ENCODE measurements around the gene GP1BB. TPM values are rescaled to one million over a fixed set of nuclear protein-coding genes. Genes with fewer than 3 reads are reported as not detected.
A peak's percentile ranks its signal among the peaks of the same experiment; 100 is the strongest.

GP1BB gene
- polyA plus RNA-seq, 6 donors from 2014 or later = 0.38 to 6.2 (median 4.0) TPM

DNA sequence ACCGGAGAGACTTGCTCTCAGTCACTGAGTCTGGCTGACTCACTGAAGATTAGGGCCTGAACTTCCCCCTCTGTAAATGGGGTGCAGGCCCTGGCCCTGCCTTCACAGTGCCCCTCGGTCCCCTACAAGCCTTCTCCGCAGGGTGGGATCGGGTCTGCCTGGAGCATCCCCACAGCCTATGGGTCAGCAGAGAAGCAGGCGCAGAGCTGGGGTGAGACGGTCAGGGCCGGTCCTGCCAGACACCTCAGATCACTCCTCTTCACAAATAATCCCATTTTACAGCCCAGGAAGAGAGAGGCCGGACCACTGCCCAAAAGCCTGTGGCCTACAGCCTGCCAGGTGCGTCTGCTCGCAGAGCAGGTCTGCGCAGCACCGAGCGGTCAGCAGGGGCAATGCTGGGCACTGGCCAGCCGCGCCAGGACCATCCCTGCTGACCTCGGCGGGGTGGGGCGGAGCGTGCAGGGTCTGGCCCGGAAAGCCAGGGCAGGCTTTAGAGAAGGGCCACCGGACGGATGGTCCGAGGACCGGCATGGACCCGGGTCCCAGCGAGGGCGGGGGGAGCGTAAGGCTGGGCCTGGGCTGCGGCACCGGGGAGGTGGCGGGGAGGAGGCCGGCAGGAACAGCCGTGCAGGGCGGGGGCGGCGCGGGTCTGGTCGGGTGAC, 9.6 kb upstream of the GP1BB start:
- Mint-ChIP-seq H3K27ac (no peak overlapping the region), H3K9me3 (no peaks in the 10 kb centered on the region)
- no peak for DNase-seq

GRCh38 chr22:19714312-19715187, 8.8 kb upstream of the GP1BB start, which contains the start of gene SEPTIN5:
Gene SEPTIN5, plus strand, starts transcription at chr22:19714503. Its CDS starts 86 bp downstream, at chr22:19714589.
- ATAC-seq (ENCODE audit: low read depth in 2 of 2) (no peak), DNase-seq (no peak)
- no peak within 1 kb of the TSS for H3K27ac Mint-ChIP-seq
- peaks cover 5 to 10% (median 9%) of the 10 kb centered on the region in 3 donors for H3K4me1 Mint-ChIP-seq
- H3K4me3 Mint-ChIP-seq = peak within 1 kb of the TSS; percentile 66 to 88 (median 74)
- no peaks in the 10 kb centered on the region for H3K9me3 Mint-ChIP-seq
- H3K36me3 Mint-ChIP-seq = no peaks in the 10 kb centered on the region
- peaks cover 16 to 64% (median 22%) of the 10 kb centered on the region in 3 donors for H3K27me3 Mint-ChIP-seq

More for the DNA sequence above, 9.6 kb upstream of the GP1BB start:
- H3K27me3 Mint-ChIP-seq = peaks cover 17 to 66% (median 18%) of the 10 kb centered on the region in 3 donors
- H3K4me1 Mint-ChIP-seq = peaks cover 0 to 5% (median 4%) of the 10 kb centered on the region in 3 donors
- no peaks in the 10 kb centered on the region for H3K36me3 Mint-ChIP-seq
- ATAC-seq (ENCODE audit: low read depth in 2 of 2) = no peak
- H3K4me3 Mint-ChIP-seq = peak overlapping the region; percentile 65 to 88 (median 72)

DNA sequence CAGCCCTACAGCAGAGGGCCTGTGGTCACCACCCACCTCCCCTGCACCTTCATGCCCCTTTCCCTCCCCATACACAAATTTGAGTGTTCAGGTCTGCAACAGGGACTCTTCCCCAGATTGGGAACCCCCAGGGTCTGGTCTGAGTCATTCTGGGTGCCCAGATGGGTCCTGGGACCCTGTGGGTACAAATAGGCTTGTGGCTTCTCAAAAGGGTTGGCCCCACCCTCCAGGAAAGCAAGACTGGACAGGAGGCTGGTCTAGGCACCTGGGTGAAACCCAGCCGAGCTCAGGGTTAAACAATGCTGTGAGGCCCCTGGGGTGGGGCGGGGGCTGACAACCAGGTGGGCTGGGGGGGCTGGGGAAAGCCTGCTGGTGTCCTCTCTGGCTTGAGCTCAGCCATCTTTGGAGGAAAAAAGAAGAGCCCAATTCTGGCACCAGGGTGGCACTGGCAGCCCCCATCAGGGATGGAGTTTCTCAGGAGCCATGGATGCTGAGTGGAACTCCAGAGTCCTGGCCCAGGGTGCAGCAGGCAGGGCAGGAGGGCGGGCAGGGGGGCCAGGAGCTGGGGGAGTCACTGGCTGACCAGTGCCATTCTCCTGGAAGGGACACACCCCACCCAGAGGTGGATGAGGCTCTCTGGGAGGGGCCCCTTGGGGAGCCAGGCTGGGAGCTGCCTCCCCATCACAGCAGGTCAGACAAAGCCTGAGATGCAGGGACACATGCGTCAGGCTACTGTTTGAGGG, 8.0 kb upstream of the GP1BB start:
- Mint-ChIP-seq H3K27ac (no peak overlapping the region), H3K4me3 (peak overlapping the region in 7 of 8 donors; percentile 45 to 84 (median 71)), H3K4me1 (peaks cover 5 to 12% (median 11%) of the 10 kb centered on the region in 3 donors), H3K36me3 (no peaks in the 10 kb centered on the region), H3K27me3 (peaks cover 22 to 66% (median 24%) of the 10 kb centered on the region in 3 donors), H3K9me3 (no peaks in the 10 kb centered on the region)
- no peak for DNase-seq
- no peak for ATAC-seq (ENCODE audit: low read depth in 2 of 2)

DNA sequence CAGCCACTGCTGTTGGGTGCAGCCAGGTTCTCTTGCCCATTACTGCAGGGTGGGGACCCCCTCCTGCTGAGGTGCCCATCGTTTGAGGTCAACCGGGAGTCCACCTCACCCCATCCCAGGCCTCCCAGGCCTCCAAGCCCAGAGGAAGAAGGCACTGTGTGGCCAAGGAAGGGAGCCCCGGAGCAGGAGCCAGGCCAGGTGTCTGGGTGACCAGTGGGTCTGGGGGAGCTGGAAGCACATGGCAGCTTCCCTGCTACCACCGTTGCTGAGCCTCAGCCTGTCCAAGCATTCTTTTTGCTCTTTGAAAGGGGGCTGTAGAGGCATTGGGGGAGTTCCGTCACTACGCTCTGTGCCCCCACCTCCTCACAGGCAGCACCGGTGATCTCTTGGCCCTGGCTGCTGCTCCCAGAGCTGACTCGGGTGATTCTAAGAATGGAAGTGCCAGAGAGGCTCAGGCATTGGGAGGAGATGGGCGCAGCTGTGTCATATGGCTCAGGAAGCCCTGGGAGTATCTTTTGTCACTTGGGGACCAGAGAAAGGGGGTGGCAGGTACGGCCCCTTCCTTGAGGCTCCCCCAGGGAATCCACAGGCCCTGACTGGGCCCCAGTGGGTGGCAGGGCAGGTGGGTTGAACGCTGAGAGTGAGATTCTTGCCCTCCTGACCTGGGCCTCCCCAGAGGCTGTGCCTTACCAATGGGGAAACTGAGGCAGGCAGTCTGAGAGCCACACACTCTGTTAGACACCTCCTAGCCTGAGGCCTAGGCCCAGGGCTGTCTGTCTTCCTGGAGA, 7.1 kb upstream of the GP1BB start:
- no peak for DNase-seq
- Mint-ChIP-seq H3K36me3 (no peaks in the 10 kb centered on the region), H3K27ac (no peak overlapping the region), H3K27me3 (peaks cover 22 to 69% (median 33%) of the 10 kb centered on the region in 3 donors), H3K9me3 (peaks cover 0 to 3% (median 0%) of the 10 kb centered on the region in 7 donors), H3K4me3 (peak overlapping the region in 5 of 8 donors; percentile 45 to 71 (median 60)), H3K4me1 (peaks cover 5 to 12% (median 11%) of the 10 kb centered on the region in 3 donors)
- ATAC-seq (ENCODE audit: low read depth in 2 of 2) = no peak

GRCh38 chr22:19716829-19717105, 6.6 kb upstream of the GP1BB start:
- H3K36me3 Mint-ChIP-seq = no peaks in the 10 kb centered on the region
- H3K4me1 Mint-ChIP-seq = peaks cover 5 to 12% (median 11%) of the 10 kb centered on the region in 3 donors
- DNase-seq (no peak), ATAC-seq (ENCODE audit: low read depth in 2 of 2) (no peak)
- peak overlapping the region in 1 of 6 donors; percentile 29 for H3K27ac Mint-ChIP-seq
- H3K27me3 Mint-ChIP-seq = peaks cover 21 to 74% (median 38%) of the 10 kb centered on the region in 3 donors
- H3K4me3 Mint-ChIP-seq = peak overlapping the region in 3 of 8 donors; percentile 60 to 71 (median 70)
- H3K9me3 Mint-ChIP-seq = peaks cover 0 to 3% (median 0%) of the 10 kb centered on the region in 7 donors

DNA sequence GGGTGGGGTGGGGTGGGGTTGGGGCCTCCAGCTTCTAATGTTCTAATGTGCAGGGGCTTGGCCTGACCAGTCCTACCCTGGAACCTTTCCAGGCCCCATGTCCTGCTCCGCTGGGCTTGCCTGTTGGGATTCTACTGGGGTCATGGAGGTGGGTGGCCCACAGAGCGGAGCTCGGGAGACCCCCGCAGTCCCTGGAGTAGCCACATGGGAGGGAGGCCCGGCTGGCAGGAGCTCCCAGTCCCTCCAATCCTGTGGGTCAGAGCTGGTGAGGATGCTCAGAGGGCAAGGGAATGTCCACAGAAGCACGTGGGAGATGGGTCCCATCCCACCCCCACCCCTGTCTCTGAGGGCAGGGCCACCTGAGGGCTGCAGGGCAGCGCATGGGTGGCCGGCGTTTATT, 6.2 kb upstream of the GP1BB start:
- Mint-ChIP-seq H3K4me1 (peaks cover 5 to 12% (median 11%) of the 10 kb centered on the region in 3 donors), H3K36me3 (no peaks in the 10 kb centered on the region), H3K4me3 (peak overlapping the region in 5 of 8 donors; percentile 22 to 86 (median 71)), H3K27ac (no peak overlapping the region), H3K9me3 (peaks cover 0 to 3% (median 0%) of the 10 kb centered on the region in 7 donors), H3K27me3 (peaks cover 17 to 74% (median 38%) of the 10 kb centered on the region in 3 donors)
- no peak for DNase-seq
- no peak for ATAC-seq (ENCODE audit: low read depth in 2 of 2)

DNA sequence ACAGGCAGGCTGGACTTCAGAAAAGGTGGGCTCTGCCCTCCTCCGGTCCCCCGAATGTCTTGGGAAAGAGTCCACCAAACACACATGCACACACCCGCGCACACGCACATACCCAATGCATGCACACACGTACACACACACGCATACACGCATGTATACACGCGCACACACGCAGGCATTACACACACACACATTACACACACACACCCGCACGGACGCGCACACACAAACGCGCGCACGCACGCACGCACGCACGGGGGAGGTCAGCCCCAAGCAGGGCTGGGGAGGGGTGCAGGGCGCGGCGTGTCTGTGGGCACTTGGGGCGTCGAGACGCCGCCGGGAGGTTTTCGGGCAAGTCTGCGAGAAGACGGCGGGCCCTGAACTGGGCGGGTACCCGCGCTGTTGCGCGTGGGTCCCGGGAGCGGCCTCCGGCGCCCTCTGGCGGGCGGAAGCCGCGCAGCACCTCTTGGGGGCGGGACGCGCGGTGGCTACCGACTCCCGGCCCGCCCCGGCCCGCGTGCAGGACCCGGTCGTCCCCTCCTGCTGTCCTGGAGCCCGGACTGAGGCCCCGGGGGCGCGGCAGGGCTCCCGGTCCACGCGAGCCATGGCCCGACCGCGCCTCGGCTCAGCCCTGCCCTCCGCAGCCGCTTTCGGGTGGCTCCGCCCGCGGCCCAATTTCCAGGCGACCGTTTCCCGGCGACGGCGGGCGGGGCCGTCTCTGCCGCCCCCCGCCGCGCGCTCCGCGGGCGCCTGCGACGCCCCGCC, 5.5 kb upstream of the GP1BB start:
- peaks cover 12 to 74% (median 37%) of the 10 kb centered on the region in 3 donors for H3K27me3 Mint-ChIP-seq
- H3K27ac Mint-ChIP-seq = no peak overlapping the region
- H3K4me1 Mint-ChIP-seq = peaks cover 5 to 15% (median 13%) of the 10 kb centered on the region in 3 donors
- H3K4me3 Mint-ChIP-seq = peak overlapping the region; percentile 58 to 92 (median 74)
- DNase-seq (peak; percentile 80), ATAC-seq (ENCODE audit: low read depth in 2 of 2) (peak; percentile 88 to 91)
- peaks cover 0 to 3% (median 0%) of the 10 kb centered on the region in 7 donors for H3K9me3 Mint-ChIP-seq
- H3K36me3 Mint-ChIP-seq = no peaks in the 10 kb centered on the region

DNA sequence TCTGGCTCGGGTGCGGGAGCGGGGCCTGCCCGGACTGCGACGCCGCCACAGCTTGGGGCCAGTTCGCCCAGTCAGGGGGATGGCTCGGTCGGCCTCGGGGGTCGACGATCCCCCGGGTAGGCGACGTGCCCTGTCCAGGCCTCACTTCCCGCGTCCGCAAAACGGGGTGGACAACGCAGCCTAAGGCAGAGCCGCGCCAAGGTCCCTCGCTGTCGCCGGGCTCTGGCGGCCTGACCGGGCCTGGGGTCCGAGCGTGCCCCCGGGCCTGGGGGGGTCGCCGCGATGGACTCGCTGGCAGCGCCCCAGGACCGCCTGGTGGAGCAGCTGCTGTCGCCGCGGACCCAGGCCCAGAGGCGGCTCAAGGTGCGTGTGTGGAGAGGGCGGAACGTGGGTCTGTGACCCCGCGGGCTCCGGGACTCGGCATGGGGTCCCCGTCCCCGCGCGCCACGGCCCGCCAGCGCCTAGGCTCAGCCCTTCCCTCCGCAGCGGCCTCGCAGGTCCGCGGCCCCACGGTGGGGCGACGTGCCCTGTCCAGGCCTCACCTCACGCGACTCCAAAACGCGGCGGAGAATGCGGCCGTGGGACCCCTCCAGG, 4.8 kb upstream of the GP1BB start:
- DNase-seq (no peak), ATAC-seq (ENCODE audit: low read depth in 2 of 2) (no peak)
- Mint-ChIP-seq H3K9me3 (peaks cover 0 to 3% (median 0%) of the 10 kb centered on the region in 7 donors), H3K4me3 (peak overlapping the region in 1 of 8 donors; percentile 45), H3K4me1 (peaks cover 12 to 20% (median 15%) of the 10 kb centered on the region in 3 donors), H3K27ac (no peak overlapping the region), H3K27me3 (peaks cover 5 to 74% (median 37%) of the 10 kb centered on the region in 3 donors), H3K36me3 (no peaks in the 10 kb centered on the region)

DNA sequence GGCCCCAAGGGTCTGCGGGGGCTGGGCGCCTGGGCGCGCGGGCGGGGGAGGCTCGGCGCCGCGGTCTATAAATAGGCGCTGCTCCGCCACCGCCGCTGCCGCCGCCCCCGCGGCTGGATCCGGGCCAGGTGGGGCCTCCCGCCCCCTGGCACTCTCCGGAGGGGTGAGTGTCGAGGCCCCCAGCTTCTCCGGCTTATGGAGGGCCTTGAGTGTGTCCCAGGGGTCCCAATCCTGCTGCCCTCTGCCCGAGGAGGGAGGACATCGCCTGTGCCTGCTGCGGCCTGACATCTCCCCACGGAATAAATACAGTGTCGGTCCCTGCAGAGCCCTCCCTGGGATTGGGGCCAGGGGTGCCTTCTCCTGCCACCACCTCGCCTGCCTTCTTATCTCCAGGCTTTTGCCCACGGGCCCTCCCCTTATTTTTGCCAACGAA, 4.3 kb upstream of the GP1BB start:
- peak overlapping the region; percentile 72 to 81 (median 76) for H3K4me3 Mint-ChIP-seq
- H3K27ac Mint-ChIP-seq = peak overlapping the region in 2 of 6 donors; percentile 16 to 54
- ATAC-seq (ENCODE audit: low read depth in 2 of 2) = no peak
- DNase-seq = no peak
- H3K4me1 Mint-ChIP-seq = peaks cover 13 to 20% (median 15%) of the 10 kb centered on the region in 3 donors
- peaks cover 3 to 70% (median 35%) of the 10 kb centered on the region in 3 donors for H3K27me3 Mint-ChIP-seq
- H3K36me3 Mint-ChIP-seq = no peaks in the 10 kb centered on the region
- peaks cover 0 to 3% (median 0%) of the 10 kb centered on the region in 7 donors for H3K9me3 Mint-ChIP-seq

- Mint-ChIP-seq H3K27ac (peak overlapping the region in 1 of 6 donors; percentile 16), H3K9me3 (peaks cover 0 to 3% (median 0%) of the 10 kb centered on the region in 7 donors), H3K27me3 (peaks cover 5 to 72% (median 38%) of the 10 kb centered on the region in 3 donors), H3K4me3 (peak overlapping the region; percentile 72 to 81 (median 76)), H3K36me3 (no peaks in the 10 kb centered on the region), H3K4me1 (peaks cover 13 to 21% (median 16%) of the 10 kb centered on the region in 3 donors)
- no peak for ATAC-seq (ENCODE audit: low read depth in 2 of 2)
- DNase-seq = no peak
Measured at GRCh38 chr22:19719488-19720021, 3.8 kb upstream of the GP1BB start.

GRCh38 chr22:19720150-19720827, 3.0 kb upstream of the GP1BB start:
- peaks cover 0 to 3% (median 0%) of the 10 kb centered on the region in 7 donors for H3K9me3 Mint-ChIP-seq
- ATAC-seq (ENCODE audit: low read depth in 2 of 2) (no peak), DNase-seq (no peak)
- peaks cover 0 to 7% of the 10 kb centered on the region in 2 donors for H3K36me3 Mint-ChIP-seq
- peaks cover 12 to 77% (median 45%) of the 10 kb centered on the region in 3 donors for H3K27me3 Mint-ChIP-seq
- peaks cover 21 to 28% (median 21%) of the 10 kb centered on the region in 3 donors for H3K4me1 Mint-ChIP-seq
- peak overlapping the region in 1 of 6 donors; percentile 38 for H3K27ac Mint-ChIP-seq
- H3K4me3 Mint-ChIP-seq = peak overlapping the region in 4 of 8 donors; percentile 12 to 80 (median 64)
